T-cell (primary cell): ENCODE data around the gene RXRA. TPM values are rescaled to one million over a fixed set of nuclear protein-coding genes. Genes with fewer than 3 reads are reported as not detected.

Experiments
- ATAC-seq, 4 experiments: fragments of 200-7000 bp in 3 of 4; fragments of 150-1000 bp in 1 of 4; cut with Tn5 transposase; replicated peaks in 1 of 4; 1 replicate in 3 of 4; 2 replicates in 1 of 4; pipeline ENCODE4 v1.10.0; 2021; ENCODE audit warnings: moderate library complexity in 3 of 4, mild to moderate bottlenecking in 2 of 4, moderate number of reproducible peaks in 1 of 4
- CTCF ChIA-PET, 2 donors: fragments of 300-600 bp; sonication (Branson Sonifier 250); formaldehyde crosslinking; loops; one replicate each; lab custom pipeline; 2022; ENCODE audit warnings: antibody characterized with exemption in 2 of 2; lab: Charles Lee
- POLR2A ChIA-PET, 2 donors: fragments of 300-600 bp; sonication (Branson Sonifier 250); formaldehyde crosslinking; loops; one replicate each; lab custom pipeline; 2022; ENCODE audit warnings: antibody characterized with exemption in 2 of 2; lab: Charles Lee
- DNase-seq, 35 experiments: peaks; one replicate each; pipeline versions ENCODE4 v3.0.0 to v3.0.0-alpha.2; 2013 to 2023
- H3K27ac ChIP-seq: one replicate; pipeline ENCODE4 v1.5.1; 2013; ENCODE audit warnings: low read length
- H3K27me3 ChIP-seq, 2 experiments: replicated peaks in 1 of 2; 1 replicate in 1 of 2; 2 replicates in 1 of 2; pipeline versions ENCODE4 v1.6.1 to v1.7.0; 2013; ENCODE audit warnings: low read length in 1 of 2, mixed read lengths in 1 of 2; ENCODE audit not compliant: control insufficient read depth in 2 of 2, insufficient read depth in 2 of 2; ENCODE audit errors: extremely low read depth in 1 of 2
- H3K36me3 ChIP-seq, 2 donors: 1 replicate in 1 of 2; 2 replicates in 1 of 2; pipeline versions ENCODE4 v1.6.1 to v1.7.0; 2013; ENCODE audit warnings: low read length in 1 of 2; ENCODE audit not compliant: control insufficient read depth in 2 of 2, insufficient read depth in 1 of 2; ENCODE audit errors: extremely low read depth in 1 of 2
- H3K4me1 ChIP-seq, 2 experiments: 1 replicate in 1 of 2; 2 replicates in 1 of 2; pipeline versions ENCODE4 v1.6.1 to v1.7.0; 2013; ENCODE audit warnings: low read length in 2 of 2, mixed read lengths in 1 of 2; ENCODE audit not compliant: insufficient read depth in 2 of 2, control insufficient read depth in 1 of 2; ENCODE audit errors: extremely low read depth in 1 of 2
- H3K4me3 ChIP-seq, 2 donors: 1 replicate in 1 of 2; 2 replicates in 1 of 2; pipeline versions ENCODE4 v1.5.1 to v1.7.0; 2013; ENCODE audit warnings: mild to moderate bottlenecking in 2 of 2, low read length in 1 of 2, moderate library complexity in 1 of 2; ENCODE audit not compliant: control insufficient read depth in 1 of 2; ENCODE audit errors: extremely low read depth in 1 of 2
- H3K9me3 ChIP-seq: 2 replicates; pipeline ENCODE4 v1.7.0; 2013
- H3K27ac Mint-ChIP-seq, 2 donors: one replicate each; pipeline ENCODE4 v1.8.0; 2020 to 2021; ENCODE audit warnings: mild to moderate bottlenecking in 2 of 2, mixed read lengths in 2 of 2
- H3K27me3 Mint-ChIP-seq, 2 donors: one replicate each; pipeline ENCODE4 v1.8.0; 2021 to 2022; ENCODE audit warnings: mixed read lengths in 2 of 2
- H3K36me3 Mint-ChIP-seq: one replicate; pipeline ENCODE4 v1.8.0; 2021; ENCODE audit warnings: mixed read lengths
- H3K4me1 Mint-ChIP-seq, 3 donors: one replicate each; pipeline ENCODE4 v1.8.0; 2020 to 2022; ENCODE audit warnings: mixed read lengths in 3 of 3, mild to moderate bottlenecking in 1 of 3
- H3K4me3 Mint-ChIP-seq, 3 donors: one replicate each; pipeline ENCODE4 v1.8.0; 2020 to 2022; ENCODE audit warnings: mild to moderate bottlenecking in 3 of 3, mixed read lengths in 3 of 3, moderate library complexity in 3 of 3
- H3K9me3 Mint-ChIP-seq, 3 donors: one replicate each; pipeline ENCODE4 v1.8.0; 2020 to 2022; ENCODE audit warnings: mixed read lengths in 3 of 3
- WGBS: methylation state at CpG from one replicate; pipeline ENCODE4 v1.1.5; 2013; ENCODE audit warnings: missing lambda C conversion rate; ENCODE audit not compliant: insufficient coverage; 5-methylcytosine and 5-hydroxymethylcytosine counted together
- total RNA-seq, 35 experiments: library from RNA in 6 of 35; stranded (reverse) in 6 of 35; fragments of 120-200 nt in 1 of 35; gene quantifications; one replicate each; pipeline versions ENCODE4 v1.2.1 to v1.2.4 and lab custom pipeline; 2013 to 2026

Gene RXRA
- total RNA-seq, 5 donors from 2014 or later (not counting 1 experiment from before 2014, with no cell fraction given) = 5.6 to 17.7 (median 14.5) TPM

DNA sequence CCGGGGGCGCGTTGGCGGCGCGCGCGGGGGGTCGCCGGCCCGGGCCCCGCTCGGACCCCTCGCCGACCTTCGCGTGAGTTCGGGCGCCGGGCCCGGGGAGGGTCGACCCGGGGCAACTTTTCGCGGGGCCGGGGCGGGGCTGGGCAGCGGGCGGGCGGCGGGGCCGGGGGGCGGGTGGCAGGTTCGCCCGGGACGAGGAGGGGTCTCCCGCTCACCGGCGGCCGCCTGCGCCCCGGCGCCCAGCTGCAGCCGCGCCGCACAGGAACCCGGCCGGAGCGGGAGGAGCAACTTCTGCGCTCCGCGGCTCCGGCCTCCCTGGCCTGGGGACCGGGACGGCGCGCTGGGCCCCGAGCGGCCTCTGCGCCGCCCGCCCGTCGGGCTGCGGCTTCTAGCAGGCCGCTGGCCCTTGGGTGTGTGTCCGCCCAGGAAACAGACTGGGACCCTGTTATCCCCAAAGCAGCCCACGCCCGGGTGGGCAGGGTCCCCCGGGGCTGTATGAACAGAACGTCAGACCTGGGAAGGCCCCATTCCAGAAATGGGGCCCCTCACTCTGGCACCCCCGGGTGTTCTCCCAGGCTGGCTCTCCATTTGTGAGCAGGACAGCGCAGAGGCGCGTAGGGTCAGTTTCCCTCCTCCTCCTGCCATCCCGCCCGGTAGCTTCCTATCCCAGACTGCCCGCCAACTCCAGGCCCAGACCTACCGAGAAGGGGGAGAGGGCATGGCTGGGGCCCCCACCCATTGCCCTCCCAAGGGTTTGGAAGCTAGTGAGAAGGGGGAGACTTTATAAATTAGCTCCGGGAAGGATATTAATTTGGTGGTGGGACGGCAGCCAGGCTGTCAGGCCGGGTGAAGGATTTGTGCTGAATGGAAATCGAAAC lies 708 bp downstream of the RXRA start:
- peak overlapping the region; percentile 60 to 65 (median 63) for H3K4me3 Mint-ChIP-seq
- ChIA-PET POLR2A (interaction anchor here in 1 of 2 donors (0.6 kb wide), 1 partner anchor 19 kb away, joined by 3 read pairs; no protein-coding TSS in a partner anchor), CTCF (no interaction called here)
- H3K36me3 Mint-ChIP-seq = no peaks in the 10 kb centered on the region
- WGBS = 2% methylated on average over 69 of the region's 83 CpGs
- Histone ChIP-seq H3K27ac (no peak overlapping the region), H3K9me3 (no peaks in the 10 kb centered on the region), H3K4me1 (peaks cover 0 to 27% of the 10 kb centered on the region in 2 experiments), H3K27me3 (peaks cover 0 to 28% of the 10 kb centered on the region in 2 experiments), H3K36me3 (no peaks in the 10 kb centered on the region), H3K4me3 (peak overlapping the region; percentile 35 to 39)
- no peaks in the 10 kb centered on the region for H3K9me3 Mint-ChIP-seq
- H3K4me1 Mint-ChIP-seq = peaks cover 6 to 26% (median 11%) of the 10 kb centered on the region in 3 donors
- no peaks in the 10 kb centered on the region for H3K27me3 Mint-ChIP-seq
- H3K27ac Mint-ChIP-seq = no peak overlapping the region
- ATAC-seq (no peak), DNase-seq (peak in 1 of 35 experiments; percentile 25)

DNA sequence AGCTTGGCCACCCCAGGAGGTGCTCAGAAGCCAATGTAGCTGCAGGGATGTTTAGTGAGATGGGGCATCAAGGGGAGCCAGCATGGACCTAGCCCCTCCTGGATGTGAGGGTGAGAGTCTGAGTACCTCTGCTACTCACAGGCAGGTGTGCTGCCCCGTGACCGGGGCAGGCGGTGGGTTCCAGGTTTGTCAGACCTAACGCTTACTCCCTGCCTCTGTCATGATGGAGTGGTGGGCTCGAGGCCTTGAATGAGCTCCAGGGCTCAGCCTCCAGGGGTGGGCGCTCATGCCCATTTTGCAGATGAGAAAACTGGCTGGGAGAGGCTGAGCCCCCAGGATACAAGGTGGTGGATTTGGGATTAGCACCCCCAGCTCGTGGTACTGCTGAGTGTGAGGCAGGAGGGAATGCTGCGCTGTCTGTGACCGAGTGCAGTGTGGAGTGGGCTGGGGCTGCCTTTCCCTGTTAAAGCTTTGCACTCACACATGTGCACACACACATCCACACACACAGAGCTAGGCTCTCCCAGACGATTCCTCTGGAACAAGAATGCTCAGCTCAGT lies 1.5 kb downstream of the RXRA start:
- Histone ChIP-seq H3K27me3 (peaks cover 0 to 28% of the 10 kb centered on the region in 2 experiments), H3K4me3 (no peak overlapping the region), H3K9me3 (no peaks in the 10 kb centered on the region), H3K36me3 (no peaks in the 10 kb centered on the region), H3K4me1 (peaks cover 0 to 27% of the 10 kb centered on the region in 2 experiments), H3K27ac (no peak overlapping the region)
- ChIA-PET CTCF (no interaction called here), POLR2A (interaction anchor here in 1 of 2 donors (0.6 kb wide), 1 partner anchor 19 kb away, joined by 3 read pairs; no protein-coding TSS in a partner anchor)
- 79% methylated on average over 7 of the region's 10 CpGs for WGBS
- DNase-seq = no peak
- H3K4me3 Mint-ChIP-seq = peak overlapping the region; percentile 60 to 65 (median 63)
- no peaks in the 10 kb centered on the region for H3K9me3 Mint-ChIP-seq
- H3K36me3 Mint-ChIP-seq = no peaks in the 10 kb centered on the region
- no peak overlapping the region for H3K27ac Mint-ChIP-seq
- H3K27me3 Mint-ChIP-seq = no peaks in the 10 kb centered on the region
- H3K4me1 Mint-ChIP-seq = peaks cover 6 to 26% (median 11%) of the 10 kb centered on the region in 3 donors
- no peak for ATAC-seq

DNA sequence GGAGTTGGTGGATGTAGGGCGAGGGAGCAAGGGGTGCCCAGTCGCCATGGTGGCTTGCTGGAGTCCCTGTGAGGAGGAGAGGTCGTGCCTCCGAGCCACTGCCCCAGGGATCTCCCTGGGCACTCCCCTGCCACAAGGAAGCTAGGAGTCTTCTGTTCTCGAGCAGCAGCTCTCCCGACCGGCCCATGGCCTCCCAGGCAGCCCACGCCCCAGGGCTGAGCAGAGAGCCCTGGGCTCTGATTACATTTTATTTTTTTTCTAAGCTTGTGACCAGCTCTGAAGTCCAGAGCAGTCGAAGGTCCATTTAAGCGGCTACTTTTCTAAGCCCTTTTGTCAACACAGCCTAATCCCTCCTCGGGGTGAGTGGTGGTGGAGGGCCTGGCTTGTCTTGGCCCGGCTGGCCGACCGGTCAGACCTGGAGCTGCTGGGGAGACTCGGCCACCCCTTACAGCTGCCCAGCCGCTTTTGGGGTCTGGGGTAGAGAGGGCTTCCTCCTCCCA lies 2.1 kb downstream of the RXRA start:
- no peaks in the 10 kb centered on the region for H3K36me3 ChIP-seq
- no peak overlapping the region for H3K27ac ChIP-seq
- H3K27me3 ChIP-seq = peaks cover 0 to 28% of the 10 kb centered on the region in 2 experiments
- peak overlapping the region; percentile 2 to 65 (median 60) for H3K4me3 Mint-ChIP-seq
- no peaks in the 10 kb centered on the region for H3K9me3 Mint-ChIP-seq
- ChIA-PET CTCF (interaction anchor here in 1 of 2 donors (0.6 kb wide), 1 partner anchor 156 kb away, joined by 3 read pairs; no protein-coding TSS in a partner anchor), POLR2A (interaction anchor here in 1 of 2 donors (0.5 kb wide), 1 partner anchor 164 kb away, joined by 3 read pairs; no protein-coding TSS in a partner anchor)
- H3K4me1 ChIP-seq = peaks cover 0 to 27% of the 10 kb centered on the region in 2 experiments
- H3K9me3 ChIP-seq = no peaks in the 10 kb centered on the region
- no peaks in the 10 kb centered on the region for H3K27me3 Mint-ChIP-seq
- H3K36me3 Mint-ChIP-seq = no peaks in the 10 kb centered on the region
- ATAC-seq = no peak
- H3K27ac Mint-ChIP-seq = no peak overlapping the region
- H3K4me3 ChIP-seq = no peak overlapping the region
- no peak for DNase-seq
- H3K4me1 Mint-ChIP-seq = peaks cover 6 to 26% (median 11%) of the 10 kb centered on the region in 3 donors
- 92% methylated on average over 10 of the region's 16 CpGs for WGBS

DNA sequence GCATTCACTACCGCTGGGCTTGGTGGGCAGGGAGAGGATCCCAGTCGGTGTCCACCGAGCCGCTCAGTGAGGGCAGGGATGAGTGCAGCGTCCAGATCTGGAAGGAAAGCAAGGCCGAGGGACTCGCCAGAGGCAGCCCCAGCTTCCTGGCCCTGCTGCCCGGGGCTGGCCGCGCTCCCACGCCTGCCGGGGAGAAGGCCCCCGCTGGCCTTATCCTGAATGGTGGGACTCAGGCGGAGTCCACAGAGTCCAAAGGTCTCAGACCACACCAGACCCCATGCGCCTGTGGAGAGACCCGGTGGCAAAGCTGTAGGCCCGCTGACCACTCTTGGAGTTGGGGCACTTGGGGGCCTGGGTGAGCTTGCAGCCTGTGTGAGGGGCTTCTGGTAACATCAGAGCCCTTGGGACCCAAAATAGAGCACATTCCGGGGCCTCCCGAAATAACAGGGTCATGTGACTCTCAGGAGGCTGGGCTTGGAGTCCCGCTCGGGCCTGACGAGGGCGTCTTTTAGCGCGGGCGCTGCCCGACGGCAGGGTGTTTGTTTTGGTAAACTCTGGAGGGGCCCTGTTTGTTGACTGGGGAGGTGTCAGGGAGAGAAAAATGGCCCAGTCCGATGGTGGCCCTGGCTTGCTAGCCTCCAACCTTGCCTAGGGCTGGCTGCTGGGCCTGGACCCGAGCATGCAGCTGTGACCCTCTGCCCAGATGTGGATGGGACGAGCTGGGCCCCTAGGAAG lies 2.8 kb downstream of the RXRA start:
- Mint-ChIP-seq H3K4me3 (no peak overlapping the region), H3K4me1 (peaks cover 6 to 25% (median 11%) of the 10 kb centered on the region in 3 donors), H3K27me3 (no peaks in the 10 kb centered on the region), H3K36me3 (no peaks in the 10 kb centered on the region), H3K9me3 (no peaks in the 10 kb centered on the region), H3K27ac (no peak overlapping the region)
- H3K9me3 ChIP-seq = no peaks in the 10 kb centered on the region
- whole genome bisulfite sequencing = 96% methylated on average over 29 of the region's 31 CpGs
- POLR2A ChIA-PET = interaction anchor here in 1 of 2 donors (0.5 kb wide), 1 partner anchor 165 kb away, joined by 3 read pairs; no protein-coding TSS in a partner anchor
- CTCF ChIA-PET = interaction anchor here in 1 of 2 donors (0.6 kb wide), 1 partner anchor 155 kb away, joined by 3 read pairs; no protein-coding TSS in a partner anchor
- DNase-seq (no peak), ATAC-seq (no peak)
- peaks cover 0 to 27% of the 10 kb centered on the region in 2 experiments for H3K4me1 ChIP-seq
- no peak overlapping the region for H3K4me3 ChIP-seq
- peaks cover 0 to 28% of the 10 kb centered on the region in 2 experiments for H3K27me3 ChIP-seq
- no peak overlapping the region for H3K27ac ChIP-seq
- no peaks in the 10 kb centered on the region for H3K36me3 ChIP-seq

DNA sequence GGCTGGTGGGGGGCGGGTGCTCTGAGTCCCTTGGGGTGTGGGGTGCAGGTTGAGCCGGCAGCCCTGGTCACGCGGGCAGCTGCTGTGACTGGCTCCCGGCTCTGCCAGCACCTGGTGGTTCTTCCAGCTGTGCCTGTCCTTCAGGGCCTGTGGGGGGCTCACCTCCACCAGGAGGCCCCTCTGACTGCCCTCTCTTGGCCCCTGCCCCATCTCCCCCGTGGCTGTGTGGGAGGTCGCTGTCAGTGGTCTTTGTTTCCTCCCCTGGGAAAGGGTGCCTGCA lies 3.3 kb downstream of the RXRA start:
- no peaks in the 10 kb centered on the region for H3K36me3 Mint-ChIP-seq
- H3K9me3 Mint-ChIP-seq = no peaks in the 10 kb centered on the region
- no peak overlapping the region for H3K27ac ChIP-seq
- DNase-seq = no peak
- no peaks in the 10 kb centered on the region for H3K27me3 Mint-ChIP-seq
- H3K9me3 ChIP-seq = no peaks in the 10 kb centered on the region
- CTCF ChIA-PET = no interaction called here
- ATAC-seq = no peak
- H3K27me3 ChIP-seq = peaks cover 0 to 28% of the 10 kb centered on the region in 2 experiments
- POLR2A ChIA-PET = no interaction called here
- H3K4me1 Mint-ChIP-seq = peaks cover 1 to 20% (median 11%) of the 10 kb centered on the region in 3 donors
- no peak overlapping the region for H3K27ac Mint-ChIP-seq
- WGBS = 92% methylated on average over 5 of the region's 7 CpGs
- no peak overlapping the region for H3K4me3 Mint-ChIP-seq
- peaks cover 0 to 24% of the 10 kb centered on the region in 2 experiments for H3K4me1 ChIP-seq
- no peaks in the 10 kb centered on the region for H3K36me3 ChIP-seq
- no peak overlapping the region for H3K4me3 ChIP-seq

DNA sequence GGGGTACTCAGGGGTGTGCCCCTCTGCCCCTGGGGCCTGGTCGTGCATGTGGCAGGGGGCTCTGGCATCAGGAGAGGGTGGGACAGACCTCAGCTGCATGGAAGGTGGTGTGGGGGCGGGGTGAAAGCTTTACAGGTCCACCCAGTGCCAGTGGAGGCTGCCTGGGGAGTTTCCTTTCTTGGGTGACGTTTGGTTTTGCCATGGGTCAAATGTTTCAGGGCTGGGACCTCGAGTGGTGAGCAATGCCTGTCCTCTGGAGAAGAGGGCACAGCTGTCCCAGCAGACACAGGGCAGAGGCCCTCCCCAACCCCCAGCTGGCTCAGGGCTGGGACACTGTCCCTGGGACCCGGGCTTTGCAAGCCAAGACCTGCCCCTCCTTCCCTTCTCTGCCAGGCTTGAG lies 3.6 kb downstream of the RXRA start:
- Mint-ChIP-seq H3K36me3 (no peaks in the 10 kb centered on the region), H3K4me3 (no peak overlapping the region)

More for the DNA sequence above, 3.6 kb downstream of the RXRA start:
- H3K4me3 ChIP-seq = no peak overlapping the region
- ChIA-PET POLR2A (no interaction called here), CTCF (no interaction called here)
- no peaks in the 10 kb centered on the region for H3K36me3 ChIP-seq
- Mint-ChIP-seq H3K4me1 (peaks cover 0 to 18% (median 8%) of the 10 kb centered on the region in 3 donors), H3K27me3 (no peaks in the 10 kb centered on the region), H3K9me3 (no peaks in the 10 kb centered on the region), H3K27ac (no peak overlapping the region)
- WGBS = 32% methylated on average over 3 of the region's 5 CpGs
- no peaks in the 10 kb centered on the region for H3K9me3 ChIP-seq
- peaks cover 0 to 28% of the 10 kb centered on the region in 2 experiments for H3K27me3 ChIP-seq
- H3K4me1 ChIP-seq = peaks cover 0 to 21% of the 10 kb centered on the region in 2 experiments
- DNase-seq (no peak), ATAC-seq (no peak)
- no peak overlapping the region for H3K27ac ChIP-seq
